K562 (cell line): Measurements from ENCODE around the gene ACOT7. TPM values are rescaled to one million over a fixed set of nuclear protein-coding genes. Genes with fewer than 3 reads are reported as not detected.
"Not testable (repeated sequence)": the region's sequence is repeated elsewhere in the genome, so short reads cannot be mapped to it uniquely, and the experiment has no call there.

Experiments
- ATAC-seq: fragments of 200-7000 bp; cut with Tn5 transposase; 3 replicates; pipeline ENCODE4 v1.9.1; 2020; ENCODE audit warnings: moderate library complexity
- BruUV-seq: library from RNA; stranded (reverse); fragments of 400-500 nt; replicated peaks from 2 replicates; lab custom pipeline; 2021; lab: Mats Ljungman, UMichigan
- CTCF ChIA-PET: fragments of 300-600 bp; formaldehyde crosslinking; extraction: SDS; loops from one replicate; lab custom pipeline; 2021; ENCODE audit warnings: low intra/inter-chr PET ratio; lab: Yijun Ruan, JAX
- POLR2A ChIA-PET: fragments of 300-600, 350-650 bp; sonication (Branson Sonifier 250); formaldehyde crosslinking; extraction: SDS; loops from one replicate; lab custom pipeline; 2021; ENCODE audit warnings: antibody characterized with exemption, inconsistent platforms; lab: Yijun Ruan, JAX
- DNase-seq, 4 experiments: peaks; one replicate each; pipeline versions ENCODE4 v3.0.0 to v3.0.0-alpha.2; 2011 to 2018; ENCODE audit warnings: low spot score in 3 of 4, mixed read lengths in 3 of 4; ENCODE audit errors: extremely low read depth in 1 of 4
- FAIRE-seq: peaks from 2 replicates; lab custom pipeline; 2011; peaks lifted over from hg19 to GRCh38; lab: Jason Lieb, UNC
- H2AFZ ChIP-seq: 2 replicates; pipeline ENCODE4 v1.6.0; 2011; ENCODE audit warnings: low read depth, low read length, control low read depth, inconsistent platforms
- H3K27ac ChIP-seq: fragments of 200-600 bp; 3 replicates; pipeline ENCODE4 v1.8.0; 2011; ENCODE audit warnings: low read depth, mild to moderate bottlenecking, control low read depth, inconsistent platforms, low read length, moderate library complexity, mixed read lengths; ENCODE audit errors: extremely low read depth
- H3K27me3 ChIP-seq, 2 experiments: fragments of 300-600 bp in 1 of 2; 2 replicates in 1 of 2; 3 replicates in 1 of 2; pipeline versions ENCODE4 v1.6.0 to v1.8.0; 2011; ENCODE audit warnings: inconsistent platforms in 2 of 2, low read length in 2 of 2, mild to moderate bottlenecking in 1 of 2, mixed read lengths in 1 of 2, moderate library complexity in 1 of 2; ENCODE audit not compliant: control insufficient read depth in 2 of 2, insufficient read depth in 2 of 2
- H3K36me3 ChIP-seq: fragments of 300-600 bp; 3 replicates; pipeline ENCODE4 v1.8.0; 2011; ENCODE audit warnings: mild to moderate bottlenecking, low read length, inconsistent platforms; ENCODE audit not compliant: control insufficient read depth, insufficient read depth
- H3K4me1 ChIP-seq, 2 experiments: fragments of 200-600 bp in 1 of 2; replicated peaks in 1 of 2; 2 replicates in 1 of 2; 3 replicates in 1 of 2; pipeline versions ENCODE4 v1.5.1 to v1.8.0; 2011; ENCODE audit warnings: inconsistent platforms in 2 of 2, low read length in 2 of 2, mild to moderate bottlenecking in 1 of 2, mixed read lengths in 1 of 2, moderate library complexity in 1 of 2; ENCODE audit not compliant: control insufficient read depth in 2 of 2, insufficient read depth in 2 of 2
- H3K4me2 ChIP-seq: 2 replicates; pipeline ENCODE4 v1.6.1; 2011; ENCODE audit warnings: low read length, control low read depth, inconsistent platforms, mixed read lengths; ENCODE audit not compliant: insufficient read depth
- H3K4me3 ChIP-seq: fragments of 200-600 bp; sonication (generic), shearing (Covaris generic); 2 replicates; pipeline ENCODE4 v1.5.1; 2016; ENCODE audit warnings: control low read depth, inconsistent platforms
- H3K79me2 ChIP-seq: fragments of 200-600 bp; 3 replicates; pipeline ENCODE4 v1.8.0; 2011; ENCODE audit warnings: low read length, inconsistent platforms; ENCODE audit not compliant: control insufficient read depth, insufficient read depth
- H3K9ac ChIP-seq, 2 experiments: 2 replicates each; pipeline versions ENCODE4 v1.6.0 to v1.6.1; 2011; ENCODE audit warnings: low read depth in 2 of 2, low read length in 2 of 2, control low read depth in 1 of 2, inconsistent platforms in 1 of 2, mild to moderate bottlenecking in 1 of 2, mixed read lengths in 1 of 2; ENCODE audit not compliant: insufficient read depth in 1 of 2
- H3K9me1 ChIP-seq: one replicate; pipeline ENCODE4 v1.6.0; 2011; ENCODE audit warnings: inconsistent platforms, mild to moderate bottlenecking, low read length, moderate library complexity; ENCODE audit not compliant: control insufficient read depth, insufficient read depth
- H3K9me3 ChIP-seq: replicated peaks from 2 replicates; pipeline ENCODE4 v1.5.1; 2011; ENCODE audit warnings: low read depth, low read length, inconsistent platforms; ENCODE audit not compliant: control insufficient read depth, insufficient read depth
- H4K20me1 ChIP-seq: replicated peaks from 2 replicates; pipeline ENCODE4 v1.6.1; 2011; ENCODE audit warnings: low read length, inconsistent platforms, mixed read lengths; ENCODE audit not compliant: control insufficient read depth, insufficient read depth
- ATF1 ChIP-seq, 2 experiments: fragments of 450-650 bp in 1 of 2; IDR thresholded peaks; 2 replicates each; pipeline ENCODE4 v1.6.1; 2016; ENCODE audit warnings: missing compliant biosample characterization in 1 of 2, missing genetic modification characterization in 1 of 2
- CTBP1 ChIP-seq: fragments of 450-650 bp; IDR thresholded peaks from 2 replicates; pipeline ENCODE4 v1.6.1; 2016; ENCODE audit warnings: borderline replicate concordance
- CXXC5 ChIP-seq: fragments of 250-450 bp; sonication (Bioruptor Pico); IDR thresholded peaks from 2 replicates; pipeline ENCODE4 v1.8.0; 2022; ENCODE audit warnings: inconsistent platforms, mild to moderate bottlenecking, moderate library complexity
- RAD51 ChIP-seq: fragments of 450-650 bp; IDR thresholded peaks from 2 replicates; pipeline ENCODE4 v1.7.1; 2016; ENCODE audit warnings: low read depth, mild to moderate bottlenecking, borderline replicate concordance
- REST ChIP-seq, 2 experiments: fragments of 450-650 bp; formaldehyde crosslinking in 1 of 2; IDR thresholded peaks; 2 replicates each; pipeline versions ENCODE4 v1.4.0 to v1.6.1; 2014 to 2020; ENCODE audit warnings: mild to moderate bottlenecking in 2 of 2, borderline replicate concordance in 1 of 2, low read depth in 1 of 2
- RFX1 ChIP-seq: fragments of 450-650 bp; IDR thresholded peaks from 2 replicates; pipeline ENCODE4 v1.6.1; 2016; ENCODE audit warnings: mild to moderate bottlenecking, moderate library complexity
- TFAP4 ChIP-seq: sonication (generic); formaldehyde crosslinking; IDR thresholded peaks from 2 replicates; pipeline ENCODE4 v1.8.0; 2022; ENCODE audit warnings: missing genetic modification reagents, mild to moderate bottlenecking, moderate library complexity, borderline replicate concordance
- TFE3 ChIP-seq: fragments of 450-650 bp; formaldehyde crosslinking; IDR thresholded peaks from 2 replicates; pipeline ENCODE4 v1.4.0; 2020; ENCODE audit warnings: mild to moderate bottlenecking, mixed read lengths
- WGBS: fragments of 100-300 bp; shearing (Covaris generic); methylation state at CpG from one replicate; pipeline ENCODE4 v1.1.6; 2016; ENCODE audit warnings: low coverage, mixed read lengths; ENCODE audit not compliant: insufficient coverage; ENCODE audit errors: missing lambda C conversion rate; 5-methylcytosine and 5-hydroxymethylcytosine counted together
- in situ Hi-C: fragments of 300-500 bp; cut with MboI; formaldehyde crosslinking; loops from 4 replicates; pipeline ENCODE4 v1.15.0; 2018; ENCODE audit warnings: inconsistent platforms, mixed read lengths
- intact Hi-C: fragments of 100-400 bp; cut with micrococcal nuclease; formaldehyde crosslinking; loops from 2 replicates; pipeline ENCODE4 v1.14.2; 2022
- polyA plus RNA-seq, 8 experiments: library from polyadenylated mRNA; depleted of rRNA in 4 of 8; stranded (reverse) in 5 of 8; unstranded in 3 of 8; fragments of >200 nt; fragmentation: Nextera tagmentation in 2 of 8; fragmentation: Illumina TruSeq in 1 of 8; extraction: Ambion mirVana in 2 of 8; extraction: Trizol in 1 of 8; gene quantifications; 2 replicates each; pipeline versions ENCODE4 v1.2.1 to v1.2.3, GENCODE V29; 2011 to 2014; ENCODE audit warnings: inconsistent platforms in 1 of 8, missing spikeins in 1 of 8
- total RNA-seq, 7 experiments: library from RNA; depleted of rRNA in 6 of 7; stranded (reverse); fragments of >200 nt in 6 of 7; fragmentation: Illumina TruSeq in 2 of 7; extraction: Trizol in 2 of 7; gene quantifications; 2 replicates each; pipeline versions ENCODE4 v1.2.1 to v1.2.3, GENCODE V29; 2011 to 2021; ENCODE audit warnings: low replicate concordance in 1 of 7

The ACOT7 gene
- total and polyA plus RNA-seq, 9 of the 15 experiments (the other 6 are each of a cell fraction or from before 2014, with no cell fraction given) = 7.0 to 92.6 (median 37.2) TPM

- H3K4me3 ChIP-seq; H4K20me1 ChIP-seq; H2AFZ ChIP-seq; H3K27ac ChIP-seq; H3K79me2 ChIP-seq; in situ Hi-C loops; H3K9ac ChIP-seq; H3K36me3 ChIP-seq; H3K9me3 ChIP-seq; BruUV-seq; H3K9me1 ChIP-seq; H3K27me3 ChIP-seq; H3K4me2 ChIP-seq; TF ChIP-seq ATF1 (CRISPR knock-in tag; IDR thresholded peaks at IDR 0.05); REST (CRISPR knock-in tag; IDR thresholded peaks at IDR 0.05; ENCODE audit: low read depth): not testable (repeated sequence)
- peaks cover 30% of the 10 kb centered on the region in 2 experiments for H3K4me1 ChIP-seq
- ChIA-PET POLR2A (interaction anchor here (0.7 to 1.7 kb wide), 2 partner anchors 18 to 31 kb away, joined by 3 to 4 read pairs; no protein-coding TSS in a partner anchor), CTCF (interaction anchor here (0.6 to 3.6 kb wide), 7 partner anchors 15 to 116 kb away, joined by 3 to 32 read pairs (median 3); partner anchors contain the start of gene ESPN)
- peak; percentile 66 for FAIRE-seq
- intact Hi-C loops = loop anchor here (1.0 to 2.0 kb wide), 3 partner anchors 16 to 76 kb away; no protein-coding TSS in a partner anchor
- peak; percentile 20; the same call in 1 of the 3 replicates for ATAC-seq
- peak in 1 of 4 experiments; percentile 43 for DNase-seq
- 33% methylated on average over 20 of the region's 20 CpGs for WGBS
- TF ChIP-seq ATF1 (tag; IDR thresholded peaks at IDR 0.05) (0 out of 2 replicates have a peak, but pooled peaks have one; percentile 12), CTBP1 (0 out of 2 replicates have a peak, but pooled peaks have one; percentile 19), TFAP4 (peak; percentile 39; the same call in 1 of the 2 replicates), REST (IDR thresholded peaks at IDR 0.05; ENCODE audit: borderline replicate concordance) (peak; percentile 73; the same call in 1 of the 2 replicates), RFX1 (peak; percentile 57), TFE3 (0 out of 2 replicates have a peak, but pooled peaks have one; percentile 2), CXXC5 (CRISPR knock-in tag) (peak; percentile 41), RAD51 (0 out of 2 replicates have a peak, but pooled peaks have one; percentile 16)
Observed at GRCh38 chr1:6363085-6363884, 30.3 kb downstream of the ACOT7 start.
